Neural progenitor cell (in vitro differentiated cells): Measurements from ENCODE around the gene RANGAP1. TPM values are rescaled to one million over a fixed set of nuclear protein-coding genes. Genes with fewer than 3 reads are reported as not detected.

Experiments
- DNase-seq: peaks from one replicate; pipeline ENCODE4 v3.0.0-alpha.2; 2016; ENCODE audit warnings: low spot score
- H2AFZ ChIP-seq: fragments of 200-600 bp; sonication (generic); replicated peaks from 2 replicates; pipeline ENCODE4 v1.6.1; 2016; ENCODE audit warnings: antibody characterized with exemption
- H3F3A ChIP-seq: fragments of 200-600 bp; sonication (generic); 2 replicates; pipeline ENCODE4 v1.6.1; 2016; ENCODE audit warnings: antibody characterized with exemption, low read depth
- H3K27ac ChIP-seq: fragments of 200-600 bp; sonication (generic); 2 replicates; pipeline ENCODE4 v1.5.1; 2016; ENCODE audit warnings: mild to moderate bottlenecking
- H3K27me3 ChIP-seq: fragments of 200-600 bp; sonication (generic); 2 replicates; pipeline ENCODE4 v1.6.1; 2016; ENCODE audit warnings: mild to moderate bottlenecking, moderate library complexity
- H3K36me3 ChIP-seq: fragments of 200-600 bp; sonication (generic); 2 replicates; pipeline ENCODE4 v1.5.1; 2016
- H3K4me1 ChIP-seq: fragments of 200-600 bp; sonication (generic); 2 replicates; pipeline ENCODE4 v1.6.1; 2016; ENCODE audit warnings: mixed run types
- H3K4me2 ChIP-seq: fragments of 200-600 bp; sonication (generic); 2 replicates; pipeline ENCODE4 v1.6.1; 2016
- H3K4me3 ChIP-seq: fragments of 200-600 bp; sonication (generic); 2 replicates; pipeline ENCODE4 v1.5.1; 2016
- H3K79me2 ChIP-seq: fragments of 200-600 bp; sonication (generic); 2 replicates; pipeline ENCODE4 v1.6.1; 2016; ENCODE audit warnings: low read depth
- H3K9ac ChIP-seq: fragments of 200-600 bp; sonication (generic); 2 replicates; pipeline ENCODE4 v1.6.1; 2016
- H3K9me3 ChIP-seq: fragments of 200-600 bp; sonication (generic); 2 replicates; pipeline ENCODE4 v1.5.1; 2016; ENCODE audit warnings: low read depth
- H4K20me1 ChIP-seq: fragments of 200-600 bp; sonication (generic); 2 replicates; pipeline ENCODE4 v1.6.1; 2016; ENCODE audit warnings: low read depth
- H3K27ac Mint-ChIP-seq: 3 replicates; pipeline ENCODE4 v1.8.0; 2021; ENCODE audit warnings: mixed read lengths
- H3K27me3 Mint-ChIP-seq: 2 replicates; pipeline ENCODE4 v1.8.0; 2022; ENCODE audit warnings: low read depth, mild to moderate bottlenecking, inconsistent platforms, moderate library complexity, mixed read lengths; ENCODE audit not compliant: insufficient read depth
- H3K36me3 Mint-ChIP-seq: 3 replicates; pipeline ENCODE4 v1.8.0; 2021; ENCODE audit warnings: mixed read lengths
- H3K4me1 Mint-ChIP-seq: 3 replicates; pipeline ENCODE4 v1.8.0; 2021; ENCODE audit warnings: mixed read lengths
- H3K4me3 Mint-ChIP-seq: 3 replicates; pipeline ENCODE4 v1.8.0; 2021; ENCODE audit warnings: mild to moderate bottlenecking, moderate library complexity, mixed read lengths
- H3K9me3 Mint-ChIP-seq: 3 replicates; pipeline ENCODE4 v1.8.0; 2020; ENCODE audit warnings: mixed read lengths
- CTCF ChIP-seq: fragments of 200-600 bp; sonication (generic); IDR thresholded peaks from 2 replicates; pipeline ENCODE4 v1.5.1; 2017; ENCODE audit warnings: antibody characterized with exemption, mild to moderate bottlenecking
- EZH2 ChIP-seq: fragments of 200-600 bp; sonication (generic); IDR thresholded peaks from 2 replicates; pipeline ENCODE4 v1.6.1; 2017; ENCODE audit warnings: antibody characterized with exemption, mild to moderate bottlenecking, moderate library complexity
- EZH2phosphoT487 ChIP-seq: fragments of 200-600 bp; sonication (generic); IDR thresholded peaks from 2 replicates; pipeline ENCODE4 v1.6.1; 2017; ENCODE audit warnings: antibody characterized with exemption
- total RNA-seq: library from RNA; depleted of rRNA; stranded (reverse); fragments of >200 nt; gene quantifications from 2 replicates; pipeline ENCODE4 v1.2.3, GENCODE V29; 2015; ENCODE audit warnings: low replicate concordance

The RANGAP1 gene
- total RNA-seq, 1 donor from 2014 or later, result 53.4 TPM

- Histone ChIP-seq H3K9me3 (no peaks in the 10 kb centered on the region), H3F3A (peaks cover 19% of the 10 kb centered on the region), H3K4me2 (no peak overlapping the region), H3K27ac (no peak overlapping the region), H3K79me2 (no peaks in the 10 kb centered on the region), H4K20me1 (no peaks in the 10 kb centered on the region), H3K9ac (no peak overlapping the region), H2AFZ (peak overlapping the region; percentile 87), H3K36me3 (no peaks in the 10 kb centered on the region), H3K4me3 (no peak overlapping the region), H3K4me1 (peaks cover 9% of the 10 kb centered on the region), H3K27me3 (peaks cover 21% of the 10 kb centered on the region)
- TF ChIP-seq EZH2phosphoT487 (no peak), CTCF (no peak), EZH2 (no peak)
- H3K9me3 Mint-ChIP-seq, result no peaks in the 10 kb centered on the region
- H3K36me3 Mint-ChIP-seq, result no peaks in the 10 kb centered on the region
- no peak for DNase-seq
- peaks cover 4% of the 10 kb centered on the region for H3K27me3 Mint-ChIP-seq
- H3K4me1 Mint-ChIP-seq, result peaks cover 10% of the 10 kb centered on the region
- peak overlapping the region; percentile 72 for H3K27ac Mint-ChIP-seq
- peak overlapping the region; percentile 2 for H3K4me3 Mint-ChIP-seq
These were observed 47.2 kb downstream of the RANGAP1 start for GRCh38 chr22:41238570-41239442.

- no peaks in the 10 kb centered on the region for H3K79me2 ChIP-seq
- H3K27me3 Mint-ChIP-seq, result peaks cover 4% of the 10 kb centered on the region
- peak; percentile 86 for DNase-seq
- H3K36me3 Mint-ChIP-seq, result no peaks in the 10 kb centered on the region
- no peak overlapping the region for H3K4me3 Mint-ChIP-seq
- peaks cover 9% of the 10 kb centered on the region for H3K4me1 ChIP-seq
- H3K27ac Mint-ChIP-seq, result no peak overlapping the region
- peaks cover 21% of the 10 kb centered on the region for H3K27me3 ChIP-seq
- no peak overlapping the region for H3K27ac ChIP-seq
- H4K20me1 ChIP-seq, result no peaks in the 10 kb centered on the region
- H3K36me3 ChIP-seq, result no peaks in the 10 kb centered on the region
- H3K9ac ChIP-seq, result no peak overlapping the region
- no peaks in the 10 kb centered on the region for H3K9me3 Mint-ChIP-seq
- H3K4me2 ChIP-seq, result peak overlapping the region; percentile 73
- H3F3A ChIP-seq, result peaks cover 19% of the 10 kb centered on the region
- peaks cover 10% of the 10 kb centered on the region for H3K4me1 Mint-ChIP-seq
- TF ChIP-seq EZH2phosphoT487, result no peak
- TF ChIP-seq CTCF, result peak; percentile 68
- peak overlapping the region; percentile 87 for H2AFZ ChIP-seq
- no peaks in the 10 kb centered on the region for H3K9me3 ChIP-seq
- peak overlapping the region; percentile 36 for H3K4me3 ChIP-seq
These were observed 48.0 kb downstream of the RANGAP1 start for GRCh38 chr22:41237707-41238569.

GRCh38 chr22:41237036-41237706, 48.8 kb downstream of the RANGAP1 start:
- Histone ChIP-seq H3K9ac (no peak overlapping the region), H3K79me2 (no peaks in the 10 kb centered on the region), H3K4me3 (peak overlapping the region; percentile 36), H3K27ac (no peak overlapping the region), H3K9me3 (no peaks in the 10 kb centered on the region), H3K4me1 (peaks cover 9% of the 10 kb centered on the region), H2AFZ (peak overlapping the region; percentile 87), H3F3A (peaks cover 19% of the 10 kb centered on the region), H3K36me3 (no peaks in the 10 kb centered on the region), H3K4me2 (peak overlapping the region; percentile 73), H4K20me1 (no peaks in the 10 kb centered on the region), H3K27me3 (peaks cover 21% of the 10 kb centered on the region)
- Mint-ChIP-seq H3K4me3 (peak overlapping the region; percentile 35), H3K9me3 (no peaks in the 10 kb centered on the region), H3K4me1 (peaks cover 10% of the 10 kb centered on the region), H3K27ac (no peak overlapping the region), H3K36me3 (no peaks in the 10 kb centered on the region), H3K27me3 (peaks cover 4% of the 10 kb centered on the region)
- DNase-seq, result no peak
- TF ChIP-seq EZH2phosphoT487, result no peak
- no peak for TF ChIP-seq CTCF
- no peak for TF ChIP-seq EZH2
